ENCODE measurements around the gene PLEKHM2.

The PLEKHM2 gene

DNA sequence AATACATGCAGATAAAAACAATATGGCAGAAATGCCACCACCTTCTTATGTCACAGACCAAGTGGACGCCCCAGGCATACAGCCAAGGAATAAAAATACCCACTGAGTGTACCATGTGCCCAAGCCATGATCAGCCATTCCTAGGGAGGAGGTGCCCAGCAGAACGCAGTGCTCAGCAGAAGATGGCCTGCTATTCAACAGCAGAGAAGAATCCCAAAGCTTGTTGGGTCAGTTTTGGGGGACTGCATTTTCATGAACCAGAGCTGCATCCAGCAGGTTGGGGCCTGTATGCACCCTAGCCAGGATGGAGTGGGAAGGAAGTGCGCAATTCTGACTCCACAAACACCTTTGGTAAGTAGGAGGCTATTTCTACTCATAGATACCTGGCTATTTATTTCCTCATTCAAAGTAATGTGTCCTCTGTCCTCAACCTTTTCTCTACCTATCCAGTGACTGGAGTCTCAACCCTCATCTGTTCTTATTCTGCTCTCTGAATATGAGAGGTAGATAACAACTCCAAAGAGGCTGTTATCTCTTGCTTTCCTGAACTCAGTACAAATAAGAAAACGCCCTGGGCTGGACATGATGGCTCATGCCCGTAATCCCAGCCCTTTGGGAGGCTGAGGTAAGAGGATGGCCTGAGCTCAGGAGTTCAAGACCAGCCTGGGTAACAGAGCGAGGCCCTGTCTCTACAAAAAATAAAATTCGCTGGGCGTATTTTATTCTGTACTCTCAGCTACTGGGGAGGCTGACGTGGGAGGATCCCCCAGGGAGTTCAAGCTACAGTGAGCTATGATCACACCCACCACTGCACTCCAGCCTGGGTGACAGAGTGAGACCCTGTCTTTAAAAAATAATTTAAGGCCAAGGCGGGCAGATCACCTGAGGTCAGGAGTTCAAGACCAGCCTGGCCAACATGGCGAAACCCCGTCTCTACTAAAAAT lies 2.5 kb upstream of the PLEKHM2 start:
- peak overlapping the region; percentile 50 to 60 for H3K27ac ChIP-seq
- TF ChIP-seq, protein P1, sequence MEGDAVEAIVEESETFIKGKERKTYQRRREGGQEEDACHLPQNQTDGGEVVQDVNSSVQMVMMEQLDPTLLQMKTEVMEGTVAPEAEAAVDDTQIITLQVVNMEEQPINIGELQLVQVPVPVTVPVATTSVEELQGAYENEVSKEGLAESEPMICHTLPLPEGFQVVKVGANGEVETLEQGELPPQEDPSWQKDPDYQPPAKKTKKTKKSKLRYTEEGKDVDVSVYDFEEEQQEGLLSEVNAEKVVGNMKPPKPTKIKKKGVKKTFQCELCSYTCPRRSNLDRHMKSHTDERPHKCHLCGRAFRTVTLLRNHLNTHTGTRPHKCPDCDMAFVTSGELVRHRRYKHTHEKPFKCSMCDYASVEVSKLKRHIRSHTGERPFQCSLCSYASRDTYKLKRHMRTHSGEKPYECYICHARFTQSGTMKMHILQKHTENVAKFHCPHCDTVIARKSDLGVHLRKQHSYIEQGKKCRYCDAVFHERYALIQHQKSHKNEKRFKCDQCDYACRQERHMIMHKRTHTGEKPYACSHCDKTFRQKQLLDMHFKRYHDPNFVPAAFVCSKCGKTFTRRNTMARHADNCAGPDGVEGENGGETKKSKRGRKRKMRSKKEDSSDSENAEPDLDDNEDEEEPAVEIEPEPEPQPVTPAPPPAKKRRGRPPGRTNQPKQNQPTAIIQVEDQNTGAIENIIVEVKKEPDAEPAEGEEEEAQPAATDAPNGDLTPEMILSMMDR (IDR thresholded peaks at IDR 0.05), result no peak
- no peak overlapping the region for H3K4me3 ChIP-seq
- no peaks in the 10 kb centered on the region for H3K9me3 ChIP-seq
- intact Hi-C loops (cut with DNase I; ENCODE audit: low total_unique reads), result loop anchor here (5.0 kb wide), 1 partner anchor 59 kb away; no protein-coding TSS in a partner anchor
- no peaks in the 10 kb centered on the region for H3K36me3 ChIP-seq
- no peak for DNase-seq
- H3K4me1 ChIP-seq, result peaks cover 0 to 39% (median 18%) of the 10 kb centered on the region in 4 donors
- no peaks in the 10 kb centered on the region for H3K27me3 ChIP-seq

DNA sequence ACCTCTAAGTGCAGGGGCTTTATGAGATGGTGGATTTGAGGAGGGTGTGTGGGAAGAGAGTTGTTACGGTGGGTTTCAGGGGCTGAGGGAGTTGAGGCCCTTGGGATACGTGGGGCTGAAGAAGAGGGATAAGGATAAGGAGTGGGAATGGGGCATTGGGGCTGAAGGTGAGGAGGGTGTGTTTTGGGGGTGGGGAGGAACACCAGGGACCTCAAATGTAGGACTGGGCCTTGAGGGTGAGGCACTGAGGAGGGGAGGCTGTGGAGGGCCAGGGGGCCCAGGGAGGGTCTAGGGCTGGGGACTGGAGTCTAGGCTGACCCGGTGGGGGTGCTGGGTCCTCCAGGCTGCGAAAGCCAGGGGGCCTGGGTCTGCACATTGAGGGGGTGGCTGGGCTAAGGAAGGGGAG lies 1.2 kb upstream of the PLEKHM2 start:
- no peaks in the 10 kb centered on the region for H3K36me3 ChIP-seq
- peaks cover 0 to 45% (median 23%) of the 10 kb centered on the region in 4 donors for H3K4me1 ChIP-seq
- H3K9me3 ChIP-seq, result no peaks in the 10 kb centered on the region
- no peaks in the 10 kb centered on the region for H3K27me3 ChIP-seq
- TF ChIP-seq, protein P1 (IDR thresholded peaks at IDR 0.05), result no peak
- no peak overlapping the region for H3K4me3 ChIP-seq
- intact Hi-C loops (cut with DNase I; ENCODE audit: low total_unique reads), result loop anchor here (5.0 kb wide), 1 partner anchor 61 kb away; no protein-coding TSS in a partner anchor
- H3K27ac ChIP-seq, result peak overlapping the region; percentile 98
- no peak for DNase-seq

DNA sequence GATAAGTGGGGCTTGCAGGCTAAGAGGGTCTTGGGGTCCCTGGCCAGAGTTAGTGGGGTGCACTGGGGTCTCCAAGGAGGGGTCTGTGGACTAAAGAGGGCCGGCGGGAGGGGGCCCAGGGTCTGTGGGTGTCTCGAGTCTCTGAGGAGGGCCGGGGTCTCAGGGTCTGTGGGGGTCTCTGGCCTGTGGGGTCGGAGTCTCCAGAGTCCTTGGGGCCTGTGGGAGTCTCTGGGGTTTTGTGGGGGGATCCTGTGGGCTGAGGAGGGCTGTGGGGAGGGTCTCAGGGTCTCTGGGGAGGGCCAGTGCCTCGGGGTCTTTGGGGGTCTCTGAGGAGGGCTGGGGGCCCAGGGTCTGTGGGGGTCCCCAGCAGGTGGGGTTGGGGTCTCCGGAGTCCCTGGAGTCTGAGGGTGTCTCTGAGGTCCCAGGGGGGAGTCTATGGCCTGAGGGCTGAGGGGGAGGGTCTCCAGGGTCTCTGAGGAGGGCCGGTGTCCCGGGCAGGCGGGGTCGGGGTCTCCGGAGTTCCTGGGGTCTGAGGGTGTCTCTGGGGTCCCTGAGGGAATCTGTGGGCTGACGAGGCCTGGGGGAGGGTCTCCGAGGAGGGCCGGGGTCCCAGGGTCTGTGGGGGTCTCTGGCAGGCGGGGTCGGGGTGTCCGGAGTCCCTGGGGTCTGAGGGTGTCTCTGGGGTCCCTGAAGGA lies 628 bp upstream of the PLEKHM2 start:
- Histone ChIP-seq H3K9me3 (no peaks in the 10 kb centered on the region), H3K27ac (peak overlapping the region; percentile 98), H3K4me1 (peaks cover 0 to 45% (median 23%) of the 10 kb centered on the region in 4 donors), H3K27me3 (no peaks in the 10 kb centered on the region), H3K36me3 (no peaks in the 10 kb centered on the region), H3K4me3 (peak overlapping the region; percentile 67 to 98)
- TF ChIP-seq, protein P1 (IDR thresholded peaks at IDR 0.05), result no peak
- no peak for DNase-seq
- intact Hi-C loops (cut with DNase I; ENCODE audit: low total_unique reads), result loop anchor here (5.0 kb wide), 1 partner anchor 61 kb away; no protein-coding TSS in a partner anchor

DNA sequence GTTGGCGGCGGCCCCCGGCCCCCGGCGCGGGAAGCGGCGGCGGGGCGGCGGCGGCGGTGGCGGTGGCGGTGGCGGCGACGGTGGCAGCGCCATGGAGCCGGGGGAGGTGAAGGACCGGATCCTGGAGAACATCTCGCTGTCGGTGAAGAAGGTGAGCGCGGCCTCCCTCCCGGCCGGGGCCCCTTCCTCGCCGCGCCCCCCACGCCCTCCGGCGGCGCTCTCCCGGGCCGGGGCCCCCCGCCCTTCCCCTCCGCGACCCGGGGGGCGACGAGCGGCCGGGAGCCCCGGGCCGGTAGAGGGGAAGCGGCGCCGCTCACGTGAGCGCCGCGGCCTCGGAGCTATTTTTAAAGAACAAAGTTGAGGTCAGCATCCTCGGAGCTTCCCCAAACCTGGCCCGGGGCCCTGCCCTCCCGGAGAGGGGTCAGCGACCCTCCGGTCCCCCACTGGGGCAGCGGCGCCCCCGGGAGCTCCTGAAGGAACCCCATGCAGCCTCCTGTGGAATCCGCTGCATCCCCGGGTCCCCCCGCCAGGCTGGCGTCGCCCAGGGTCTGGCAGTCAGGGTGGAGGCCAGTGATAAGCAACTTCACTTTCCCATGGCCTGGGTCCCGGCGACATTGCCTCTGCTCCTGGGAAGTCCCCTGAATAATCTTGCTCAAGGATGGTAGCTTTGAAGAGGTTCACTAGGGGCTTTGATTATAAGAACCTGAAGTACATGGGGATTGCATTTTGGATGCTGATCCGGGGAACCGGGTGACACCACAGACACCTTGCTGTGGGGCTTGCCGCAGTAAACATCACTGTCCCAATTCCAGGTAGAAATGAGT lies 560 bp downstream of the PLEKHM2 start:
- Histone ChIP-seq H3K27me3 (no peaks in the 10 kb centered on the region), H3K4me3 (peak overlapping the region; percentile 67 to 98), H3K9me3 (no peaks in the 10 kb centered on the region), H3K36me3 (no peaks in the 10 kb centered on the region), H3K27ac (peak overlapping the region; percentile 98), H3K4me1 (peaks cover 0 to 45% (median 23%) of the 10 kb centered on the region in 4 donors)
- TF ChIP-seq, protein P1 (IDR thresholded peaks at IDR 0.05), result peak in 1 of 2 experiments; percentile 12
- intact Hi-C loops (cut with DNase I; ENCODE audit: low total_unique reads), result loop anchor here (5.0 kb wide), 1 partner anchor 62 kb away; no protein-coding TSS in a partner anchor
- peak; percentile 51 to 76 for DNase-seq

DNA sequence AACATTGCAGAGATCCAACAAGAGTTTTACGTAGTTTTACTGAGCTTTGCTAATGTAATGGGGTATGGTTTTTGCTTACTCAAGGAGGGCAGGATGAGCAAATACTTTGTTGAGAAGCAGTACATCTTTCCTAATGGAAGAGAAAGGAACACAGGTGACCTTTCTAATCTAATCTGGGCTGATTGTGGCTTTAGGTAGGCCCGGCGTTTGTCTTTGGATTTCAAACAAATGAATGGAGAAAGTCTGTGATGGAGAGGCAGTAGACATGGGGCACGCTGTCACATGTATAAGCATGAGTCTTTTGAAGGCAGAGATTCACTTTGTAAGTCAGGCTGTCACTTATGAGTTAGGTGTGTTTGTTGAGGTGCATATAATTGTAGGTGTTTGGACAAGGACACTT lies 1.7 kb downstream of the PLEKHM2 start:
- Histone ChIP-seq H3K4me3 (peak overlapping the region; percentile 67 to 98), H3K27me3 (no peaks in the 10 kb centered on the region), H3K4me1 (peaks cover 0 to 44% (median 26%) of the 10 kb centered on the region in 4 donors), H3K36me3 (no peaks in the 10 kb centered on the region), H3K27ac (peak overlapping the region; percentile 98), H3K9me3 (no peaks in the 10 kb centered on the region)
- intact Hi-C loops (cut with DNase I; ENCODE audit: low total_unique reads), result no loop called here
- no peak for DNase-seq
- TF ChIP-seq, protein P1 (IDR thresholded peaks at IDR 0.05), result no peak
